ENCODE results near the gene VPS50.

VPS50 gene

GRCh38 chr7:93226310-93226709 is 5.9 kb upstream of the VPS50 start, which contains the start of gene HEPACAM2:
Gene HEPACAM2, minus strand, starts transcription at chr7:93226469.
- ATAC-seq (replicated peaks) (no peak), DNase-seq (no peak)
- H3K36me3 Mint-ChIP-seq, result no peaks in the 10 kb centered on the region
- no peak within 1 kb of the TSS for H3K27ac Mint-ChIP-seq
- H3K9me3 Mint-ChIP-seq, result no peaks in the 10 kb centered on the region
- H3K27me3 Mint-ChIP-seq, result no peaks in the 10 kb centered on the region
- peaks cover 2 to 5% of the 10 kb centered on the region in 2 donors for H3K4me1 Mint-ChIP-seq
- H3K4me3 Mint-ChIP-seq, result no peak within 1 kb of the TSS

- no peak overlapping the region for H3K4me3 Mint-ChIP-seq
- no peaks in the 10 kb centered on the region for H3K27me3 Mint-ChIP-seq
- DNase-seq (no peak), ATAC-seq (replicated peaks) (no peak)
- H3K27ac Mint-ChIP-seq, result no peak overlapping the region
- peaks cover 2 to 10% of the 10 kb centered on the region in 2 donors for H3K4me1 Mint-ChIP-seq
- H3K9me3 Mint-ChIP-seq, result no peaks in the 10 kb centered on the region
- H3K36me3 Mint-ChIP-seq, result no peaks in the 10 kb centered on the region
These were observed 3.9 kb upstream of the VPS50 start for GRCh38 chr7:93228302-93228701.

GRCh38 chr7:93231259-93231658 is 907 bp upstream of the VPS50 start:
- ATAC-seq (replicated peaks) (no peak), DNase-seq (no peak)
- H3K36me3 Mint-ChIP-seq, result no peaks in the 10 kb centered on the region
- H3K4me1 Mint-ChIP-seq, result peaks cover 2 to 10% of the 10 kb centered on the region in 2 donors
- H3K27ac Mint-ChIP-seq, result peak overlapping the region; percentile 95
- H3K4me3 Mint-ChIP-seq, result peak overlapping the region; percentile 96 to 99
- no peaks in the 10 kb centered on the region for H3K9me3 Mint-ChIP-seq
- no peaks in the 10 kb centered on the region for H3K27me3 Mint-ChIP-seq

- H3K27ac Mint-ChIP-seq, result peak overlapping the region; percentile 95
- H3K4me1 Mint-ChIP-seq, result peaks cover 2 to 10% of the 10 kb centered on the region in 2 donors
- H3K36me3 Mint-ChIP-seq, result peaks cover 0 to under 1% of the 10 kb centered on the region in 2 donors
- peak overlapping the region; percentile 96 to 99 for H3K4me3 Mint-ChIP-seq
- DNase-seq (no peak), ATAC-seq (replicated peaks) (peak in 1 of 2 donors; percentile 4)
- H3K9me3 Mint-ChIP-seq, result no peaks in the 10 kb centered on the region
- H3K27me3 Mint-ChIP-seq, result no peaks in the 10 kb centered on the region
These were observed 480 bp downstream of the VPS50 start for GRCh38 chr7:93232673-93233018.

GRCh38 chr7:93235541-93235940 is 3.4 kb downstream of the VPS50 start:
- no peaks in the 10 kb centered on the region for H3K27me3 Mint-ChIP-seq
- ATAC-seq (replicated peaks) (no peak), DNase-seq (no peak)
- H3K4me3 Mint-ChIP-seq, result no peak overlapping the region
- no peaks in the 10 kb centered on the region for H3K9me3 Mint-ChIP-seq
- peaks cover 5 to 11% of the 10 kb centered on the region in 2 donors for H3K4me1 Mint-ChIP-seq
- peaks cover 1 to 7% of the 10 kb centered on the region in 2 donors for H3K36me3 Mint-ChIP-seq
- H3K27ac Mint-ChIP-seq, result no peak overlapping the region

GRCh38 chr7:93238131-93238530 is 6.0 kb downstream of the VPS50 start:
- Mint-ChIP-seq H3K27me3 (no peaks in the 10 kb centered on the region), H3K4me1 (peaks cover 5 to 6% of the 10 kb centered on the region in 2 donors), H3K4me3 (no peak overlapping the region), H3K27ac (no peak overlapping the region), H3K36me3 (peaks cover 1 to 7% of the 10 kb centered on the region in 2 donors), H3K9me3 (no peaks in the 10 kb centered on the region)
- ATAC-seq (replicated peaks) (no peak), DNase-seq (no peak)

- no peak for ATAC-seq (replicated peaks)
- Mint-ChIP-seq H3K4me3 (no peak overlapping the region), H3K27ac (no peak overlapping the region), H3K9me3 (no peaks in the 10 kb centered on the region), H3K27me3 (no peaks in the 10 kb centered on the region), H3K36me3 (peaks cover 1 to 7% of the 10 kb centered on the region in 2 donors), H3K4me1 (peaks cover 5 to 6% of the 10 kb centered on the region in 2 donors)
- no peak for DNase-seq
These were observed 6.6 kb downstream of the VPS50 start for GRCh38 chr7:93238748-93239147.

GRCh38 chr7:93239824-93240223 is 7.7 kb downstream of the VPS50 start:
- peaks cover 1 to 8% of the 10 kb centered on the region in 2 donors for H3K36me3 Mint-ChIP-seq
- no peak for DNase-seq
- peaks cover 5 to 6% of the 10 kb centered on the region in 2 donors for H3K4me1 Mint-ChIP-seq
- no peaks in the 10 kb centered on the region for H3K27me3 Mint-ChIP-seq
- ATAC-seq (replicated peaks), result no peak
- no peak overlapping the region for H3K4me3 Mint-ChIP-seq
- no peak overlapping the region for H3K27ac Mint-ChIP-seq
- H3K9me3 Mint-ChIP-seq, result no peaks in the 10 kb centered on the region

- Mint-ChIP-seq H3K27me3 (no peaks in the 10 kb centered on the region), H3K36me3 (peaks cover 1 to 12% of the 10 kb centered on the region in 2 donors), H3K9me3 (no peaks in the 10 kb centered on the region), H3K4me1 (peaks cover 5 to 6% of the 10 kb centered on the region in 2 donors), H3K27ac (no peak overlapping the region), H3K4me3 (no peak overlapping the region)
- DNase-seq (no peak), ATAC-seq (replicated peaks) (no peak)
These were observed 9.9 kb downstream of the VPS50 start for GRCh38 chr7:93242106-93242505.

- H3K27ac Mint-ChIP-seq, result no peak overlapping the region
- ATAC-seq (replicated peaks) (no peak), DNase-seq (no peak)
- no peaks in the 10 kb centered on the region for H3K9me3 Mint-ChIP-seq
- peaks cover 0 to 5% of the 10 kb centered on the region in 2 donors for H3K4me1 Mint-ChIP-seq
- H3K36me3 Mint-ChIP-seq, result peaks cover 0 to 5% of the 10 kb centered on the region in 2 donors
- H3K27me3 Mint-ChIP-seq, result no peaks in the 10 kb centered on the region
- peak overlapping the region in 1 of 2 donors; percentile 39 for H3K4me3 Mint-ChIP-seq
These were observed 13.6 kb downstream of the VPS50 start for GRCh38 chr7:93245525-93246432.

GRCh38 chr7:93249491-93250148 is 17.5 kb downstream of the VPS50 start:
- Mint-ChIP-seq H3K9me3 (no peaks in the 10 kb centered on the region), H3K4me3 (no peak overlapping the region), H3K4me1 (peaks cover 0 to 5% of the 10 kb centered on the region in 2 donors), H3K36me3 (peaks cover 5 to 13% of the 10 kb centered on the region in 2 donors), H3K27ac (no peak overlapping the region), H3K27me3 (no peaks in the 10 kb centered on the region)
- DNase-seq (no peak), ATAC-seq (replicated peaks) (no peak)

GRCh38 chr7:93258661-93259060 is 26.5 kb downstream of the VPS50 start:
- peaks cover 2 to 6% of the 10 kb centered on the region in 2 donors for H3K4me1 Mint-ChIP-seq
- DNase-seq (no peak), ATAC-seq (replicated peaks) (no peak)
- H3K27me3 Mint-ChIP-seq, result no peaks in the 10 kb centered on the region
- no peaks in the 10 kb centered on the region for H3K9me3 Mint-ChIP-seq
- no peak overlapping the region for H3K4me3 Mint-ChIP-seq
- no peak overlapping the region for H3K27ac Mint-ChIP-seq
- peaks cover 7 to 17% of the 10 kb centered on the region in 2 donors for H3K36me3 Mint-ChIP-seq

- Mint-ChIP-seq H3K4me3 (no peak overlapping the region), H3K27me3 (no peaks in the 10 kb centered on the region), H3K4me1 (peaks cover 3 to 6% of the 10 kb centered on the region in 2 donors), H3K27ac (no peak overlapping the region), H3K36me3 (peaks cover 7 to 13% of the 10 kb centered on the region in 2 donors), H3K9me3 (no peaks in the 10 kb centered on the region)
- DNase-seq (no peak), ATAC-seq (replicated peaks) (no peak)
These were observed 30.4 kb downstream of the VPS50 start for GRCh38 chr7:93262535-93262934.

GRCh38 chr7:93265220-93265619 is 33.1 kb downstream of the VPS50 start:
- Mint-ChIP-seq H3K4me3 (no peak overlapping the region), H3K36me3 (peaks cover 7 to 20% of the 10 kb centered on the region in 2 donors), H3K4me1 (peaks cover 5 to 6% of the 10 kb centered on the region in 2 donors), H3K9me3 (no peaks in the 10 kb centered on the region), H3K27me3 (no peaks in the 10 kb centered on the region), H3K27ac (no peak overlapping the region)
- ATAC-seq (replicated peaks) (no peak), DNase-seq (no peak)

- no peak overlapping the region for H3K27ac Mint-ChIP-seq
- H3K36me3 Mint-ChIP-seq, result peaks cover 28 to 34% of the 10 kb centered on the region in 2 donors
- H3K4me3 Mint-ChIP-seq, result no peak overlapping the region
- no peaks in the 10 kb centered on the region for H3K9me3 Mint-ChIP-seq
- DNase-seq, result no peak
- no peaks in the 10 kb centered on the region for H3K27me3 Mint-ChIP-seq
- ATAC-seq (replicated peaks), result no peak
- no peaks in the 10 kb centered on the region for H3K4me1 Mint-ChIP-seq
These were observed 47.4 kb downstream of the VPS50 start for GRCh38 chr7:93279541-93279940.
